IMR-90 (cell line): Measurements from ENCODE around the gene CABCOCO1. TPM values are rescaled to one million over a fixed set of nuclear protein-coding genes. Genes with fewer than 3 reads are reported as not detected.

Experiments
- ATAC-seq: fragments of 200-7000 bp; cut with Tn5 transposase; 2 replicates; pipeline ENCODE4 v1.9.1; 2020; ENCODE audit warnings: low read depth, mild to moderate bottlenecking, moderate library complexity
- BruUV-seq: library from RNA; stranded (reverse); fragments of 400-500 nt; replicated peaks from 2 replicates; lab custom pipeline; 2021; lab: Mats Ljungman, UMichigan
- CTCF ChIA-PET: fragments of 300-600 bp; formaldehyde crosslinking; extraction: SDS; loops from one replicate; lab custom pipeline; 2021; ENCODE audit warnings: antibody characterized with exemption; lab: Yijun Ruan, JAX
- POLR2A ChIA-PET: fragments of 300-600 bp; sonication (Branson Sonifier 250); formaldehyde crosslinking; loops from one replicate; lab custom pipeline; 2022; ENCODE audit warnings: antibody characterized with exemption; ENCODE audit not compliant: unreplicated experiment; lab: Charles Lee
- DNase-seq: peaks from one replicate; pipeline ENCODE4 v3.0.0; 2013
- H2AFZ ChIP-seq: replicated peaks from 2 replicates; pipeline ENCODE3; 2013; ENCODE audit warnings: low read length, mild to moderate bottlenecking; ENCODE audit not compliant: poor library complexity
- H2AK5ac ChIP-seq: 2 replicates; pipeline ENCODE4 v1.6.1; 2013; ENCODE audit warnings: low read depth, low read length, inconsistent platforms
- H2AK9ac ChIP-seq: replicated peaks from 2 replicates; pipeline ENCODE3; 2013; ENCODE audit warnings: mild to moderate bottlenecking, low read depth, low read length, moderate library complexity; ENCODE audit not compliant: poor library complexity
- H2BK120ac ChIP-seq: 2 replicates; pipeline ENCODE4 v1.6.1; 2013; ENCODE audit warnings: low read depth, low read length, inconsistent platforms
- H2BK15ac ChIP-seq: 3 replicates; pipeline ENCODE4 v1.6.1; 2013; ENCODE audit warnings: low read depth, low read length, inconsistent platforms
- H2BK20ac ChIP-seq: 2 replicates; pipeline ENCODE4 v1.6.1; 2013; ENCODE audit warnings: low read depth, mild to moderate bottlenecking, inconsistent platforms, low read length, moderate library complexity
- H2BK5ac ChIP-seq: 2 replicates; pipeline ENCODE4 v1.6.1; 2013; ENCODE audit warnings: mild to moderate bottlenecking, low read depth, low read length, inconsistent platforms; ENCODE audit not compliant: poor library complexity, severe bottlenecking
- H3K14ac ChIP-seq: replicated peaks from 2 replicates; pipeline ENCODE4 v1.6.1; 2013; ENCODE audit warnings: low read depth, low read length, inconsistent platforms
- H3K18ac ChIP-seq: 2 replicates; pipeline ENCODE4 v1.6.1; 2013; ENCODE audit warnings: low read depth, low read length, control low read depth
- H3K23ac ChIP-seq: 2 replicates; pipeline ENCODE4 v1.6.1; 2013; ENCODE audit warnings: low read depth, low read length, inconsistent platforms
- H3K27ac ChIP-seq: 2 replicates; pipeline ENCODE4 v1.5.1; 2013; ENCODE audit warnings: mild to moderate bottlenecking, control low read depth, low read length; ENCODE audit not compliant: insufficient read depth
- H3K27me3 ChIP-seq: 2 replicates; pipeline ENCODE4 v1.6.1; 2013; ENCODE audit warnings: low read length; ENCODE audit not compliant: control insufficient read depth, insufficient read depth
- H3K36me3 ChIP-seq: 2 replicates; pipeline ENCODE4 v1.6.1; 2013; ENCODE audit warnings: low read length, mixed read lengths; ENCODE audit not compliant: control insufficient read depth, insufficient read depth
- H3K4ac ChIP-seq: 2 replicates; pipeline ENCODE4 v1.6.1; 2013; ENCODE audit warnings: low read depth, low read length, inconsistent platforms
- H3K4me1 ChIP-seq: 2 replicates; pipeline ENCODE4 v1.6.1; 2013; ENCODE audit warnings: low read length, mixed read lengths; ENCODE audit not compliant: control insufficient read depth, insufficient read depth
- H3K4me2 ChIP-seq: 2 replicates; pipeline ENCODE4 v1.6.1; 2013; ENCODE audit warnings: low read depth, mild to moderate bottlenecking, control low read depth, low read length, moderate library complexity
- H3K4me3 ChIP-seq: 2 replicates; pipeline ENCODE4 v1.5.1; 2013; ENCODE audit warnings: low read depth, mild to moderate bottlenecking, control low read depth, low read length, moderate library complexity; ENCODE audit not compliant: insufficient read depth
- H3K56ac ChIP-seq: 2 replicates; pipeline ENCODE4 v1.6.1; 2013; ENCODE audit warnings: low read length, inconsistent platforms; ENCODE audit not compliant: insufficient read depth; ENCODE audit errors: extremely low read depth
- H3K79me1 ChIP-seq, 2 experiments: 2 replicates each; pipeline ENCODE4 v1.6.1; 2013; ENCODE audit warnings: low read length in 2 of 2, inconsistent platforms in 1 of 2, low read depth in 1 of 2
- H3K9ac ChIP-seq: 2 replicates; pipeline ENCODE4 v1.6.1; 2013; ENCODE audit warnings: low read depth, low read length, control low read depth
- H3K9me1 ChIP-seq: 2 replicates; pipeline ENCODE4 v1.6.1; 2013; ENCODE audit warnings: low read length, inconsistent platforms; ENCODE audit not compliant: insufficient read depth
- H3K9me3 ChIP-seq: 2 replicates; pipeline ENCODE4 v1.6.1; 2013; ENCODE audit warnings: low read length; ENCODE audit not compliant: control insufficient read depth, insufficient read depth
- H4K20me1 ChIP-seq: 2 replicates; pipeline ENCODE4 v1.6.1; 2013; ENCODE audit warnings: low read length, inconsistent platforms; ENCODE audit not compliant: insufficient read depth
- H4K5ac ChIP-seq: 2 replicates; pipeline ENCODE4 v1.6.1; 2013; ENCODE audit warnings: mild to moderate bottlenecking, low read depth, low read length, control low read depth
- H4K8ac ChIP-seq, 2 experiments: 2 replicates each; pipeline ENCODE4 v1.6.1; 2013; ENCODE audit warnings: low read depth in 2 of 2, low read length in 2 of 2, control low read depth in 1 of 2, inconsistent platforms in 1 of 2
- H4K91ac ChIP-seq: 2 replicates; pipeline ENCODE4 v1.6.1; 2013; ENCODE audit warnings: low read depth, low read length, inconsistent platforms; ENCODE audit not compliant: insufficient read depth
- CEBPB ChIP-seq: IDR thresholded peaks from 2 replicates; pipeline ENCODE4 v1.6.1; 2012; ENCODE audit warnings: low read depth, low read length, improper control_type of control experiment
- CHD1 ChIP-seq: IDR thresholded peaks from 2 replicates; pipeline ENCODE4 v1.6.1; 2012; ENCODE audit warnings: low read depth, low read length, improper control_type of control experiment
- CTCF ChIP-seq: conservative IDR thresholded peaks from 2 replicates; pipeline ENCODE4 v1.5.1; 2012; ENCODE audit warnings: mild to moderate bottlenecking, low read depth, low read length, improper control_type of control experiment
- ELK1 ChIP-seq: fragments of 150-350 bp; IDR thresholded peaks from 2 replicates; pipeline ENCODE4 v1.6.1; 2016; ENCODE audit warnings: low read depth, mild to moderate bottlenecking, low read length, moderate library complexity, borderline replicate concordance
- MAFK ChIP-seq: IDR thresholded peaks from 2 replicates; pipeline ENCODE4 v1.6.1; 2012; ENCODE audit warnings: low read depth, low read length, improper control_type of control experiment
- MXI1 ChIP-seq: IDR thresholded peaks from 2 replicates; pipeline ENCODE4 v1.6.1; 2012; ENCODE audit warnings: low read depth, mild to moderate bottlenecking, low read length, moderate library complexity, borderline replicate concordance
- NFE2L2 ChIP-seq: fragments of 150-350 bp; IDR thresholded peaks from 2 replicates; pipeline ENCODE4 v1.6.1; 2016; ENCODE audit warnings: low read depth, mild to moderate bottlenecking, low read length
- RAD21 ChIP-seq: IDR thresholded peaks from 2 replicates; pipeline ENCODE4 v1.6.1; 2012; ENCODE audit warnings: low read length, improper control_type of control experiment
- RCOR1 ChIP-seq: IDR thresholded peaks from 2 replicates; pipeline ENCODE4 v1.6.1; 2012; ENCODE audit warnings: mild to moderate bottlenecking, low read length, improper control_type of control experiment; ENCODE audit not compliant: insufficient replicate concordance
- RFX5 ChIP-seq: IDR thresholded peaks from 2 replicates; pipeline ENCODE4 v1.8.0; 2012; ENCODE audit warnings: low read depth, mild to moderate bottlenecking, low read length, moderate library complexity
- SMC3 ChIP-seq: fragments of 150-350 bp; IDR thresholded peaks from 2 replicates; pipeline ENCODE4 v1.6.1; 2016; ENCODE audit warnings: low read depth, mild to moderate bottlenecking, antibody characterized with exemption, low read length, moderate library complexity
- USF2 ChIP-seq: fragments of 150-350 bp; IDR thresholded peaks from 2 replicates; pipeline ENCODE4 v1.6.1; 2017; ENCODE audit warnings: mild to moderate bottlenecking, antibody characterized with exemption, low read length, low read depth
- WGBS, 2 experiments: methylation state at CpG; one replicate each; pipeline versions ENCODE4 v1.1.5 to v1.1.7; 2013; ENCODE audit warnings: missing lambda C conversion rate in 2 of 2; ENCODE audit not compliant: insufficient read length in 1 of 2; ENCODE audit errors: extremely low coverage in 2 of 2; 5-methylcytosine and 5-hydroxymethylcytosine counted together
- dilution Hi-C: fragments of 300-500 bp; cut with HindIII; formaldehyde crosslinking; loops from one replicate; pipeline ENCODE4 v1.14.3; 2018; ENCODE audit warnings: low sequenced_read_pairs; ENCODE audit not compliant: unreplicated experiment
- in situ Hi-C: fragments of 300-500 bp; cut with MboI; formaldehyde crosslinking; loops from 3 replicates; pipeline ENCODE4 v1.14.3; 2019; ENCODE audit warnings: low sequenced_read_pairs, inconsistent platforms, mixed read lengths
- intact Hi-C: fragments of 100-400 bp; cut with micrococcal nuclease; formaldehyde crosslinking; loops from 2 replicates; pipeline ENCODE4 v1.10.0; 2022
- polyA plus RNA-seq, 3 experiments: library from polyadenylated mRNA; depleted of rRNA; stranded (reverse); fragments of >200 nt; gene quantifications; 2 replicates each; pipeline ENCODE4 v1.2.3, GENCODE V29; 2012; ENCODE audit warnings: low replicate concordance in 1 of 3
- total RNA-seq: library from RNA; depleted of rRNA; stranded (reverse); fragments of >200 nt; gene quantifications from 2 replicates; pipeline ENCODE4 v1.2.3, GENCODE V29; 2012

The CABCOCO1 gene
- total and polyA plus RNA-seq, 2 of the 4 experiments (the other 2 are of a cell fraction) = 0.18 to 0.31 TPM

GRCh38 chr10:61629576-61629975, 33.2 kb upstream of the CABCOCO1 start:
- peak overlapping the region; percentile 12 for H2AK9ac ChIP-seq
- peaks cover 19% of the 10 kb centered on the region for H3K4me1 ChIP-seq
- ATAC-seq (no peak), DNase-seq (no peak)
- ChIA-PET CTCF (no interaction called here), POLR2A (interaction anchor here (0.6 kb wide), 1 partner anchor 11 kb away, joined by 3 read pairs; no protein-coding TSS in a partner anchor)
- H2AK5ac ChIP-seq = peak overlapping the region; percentile 88
- peak overlapping the region; percentile 98 for H2BK5ac ChIP-seq
- TF ChIP-seq MXI1 (no peak), ELK1 (no peak), CEBPB (no peak), CTCF (no peak), SMC3 (no peak), RFX5 (no peak), USF2 (no peak), CHD1 (no peak), RCOR1 (no peak), NFE2L2 (no peak), MAFK (no peak), RAD21 (no peak)
- peak overlapping the region; percentile 99 for H2BK15ac ChIP-seq
- peak overlapping the region; percentile 98 for H2BK20ac ChIP-seq
- dilution Hi-C loops (no loop called here), in situ Hi-C loops (no loop called here), intact Hi-C loops (loop anchor here (5.0 kb wide), 1 partner anchor 273 kb away; the partner anchor contains the start of gene ARID5B)
- H3K27ac ChIP-seq = peak overlapping the region; percentile 98
- peak overlapping the region; percentile 93 for H3K14ac ChIP-seq
- peak overlapping the region; percentile 98 for H4K91ac ChIP-seq
- 92% methylated on average over 2 of the region's 4 CpGs; no CpG with 5 or more reads in 1 of the 2 experiments for WGBS, 2 experiments
- peak overlapping the region; percentile 87; the same call in 1 of the 2 replicates for H3K56ac ChIP-seq
- peak overlapping the region; percentile 89 for H3K18ac ChIP-seq
- no peaks in the 10 kb centered on the region for H4K20me1 ChIP-seq
- H4K5ac ChIP-seq = peak overlapping the region; percentile 97
- H3K27me3 ChIP-seq = no peaks in the 10 kb centered on the region
- H3K36me3 ChIP-seq = no peaks in the 10 kb centered on the region
- no peak overlapping the region for H3K9ac ChIP-seq
- H3K4ac ChIP-seq = peak overlapping the region; percentile 93
- no peaks in the 10 kb centered on the region for H3K79me1 ChIP-seq
- H2BK120ac ChIP-seq = peak overlapping the region; percentile 95
- peak overlapping the region; percentile 80 for H3K23ac ChIP-seq
- no peak overlapping the region for H3K4me3 ChIP-seq
- peaks cover 12% of the 10 kb centered on the region for H3K9me1 ChIP-seq
- peak overlapping the region; percentile 41 for H2AFZ ChIP-seq
- no peaks in the 10 kb centered on the region for H3K9me3 ChIP-seq
- H3K4me2 ChIP-seq = no peak overlapping the region
- H4K8ac ChIP-seq = peak overlapping the region; percentile 91
- no TSS peak for BruUV-seq
